ES-I3 (cell line): ENCODE results near the gene ATG4B.

ENCODE experiments used
- H3K36me3 ChIP-seq: 2 replicates; pipeline ENCODE4 v1.6.1; 2013; ENCODE audit warnings: mild to moderate bottlenecking, low read length, control low read depth, moderate library complexity; ENCODE audit not compliant: insufficient read depth
- H3K4me1 ChIP-seq: 2 replicates; pipeline ENCODE4 v1.6.1; 2013; ENCODE audit warnings: mild to moderate bottlenecking, control low read depth, low read length; ENCODE audit not compliant: insufficient read depth
- H3K9ac ChIP-seq: 2 replicates; pipeline ENCODE4 v1.6.1; 2013; ENCODE audit warnings: low read depth, mild to moderate bottlenecking, low read length, moderate library complexity
- H3K9me3 ChIP-seq: 2 replicates; pipeline ENCODE4 v1.6.1; 2013; ENCODE audit warnings: mild to moderate bottlenecking, low read length, moderate library complexity; ENCODE audit not compliant: control insufficient read depth, insufficient read depth

ATG4B gene

GRCh38 chr2:241692448-241692847 is 55.0 kb downstream of the ATG4B start:
- Histone ChIP-seq H3K9ac (no peak overlapping the region), H3K9me3 (no peaks in the 10 kb centered on the region), H3K36me3 (peaks cover 3% of the 10 kb centered on the region; the same call in 1 of the 2 replicates), H3K4me1 (no peaks in the 10 kb centered on the region)

GRCh38 chr2:241695651-241696050 is 58.2 kb downstream of the ATG4B start:
- Histone ChIP-seq H3K4me1 (no peaks in the 10 kb centered on the region), H3K36me3 (peaks cover under 1% of the 10 kb centered on the region; the same call in 1 of the 2 replicates), H3K9ac (no peak overlapping the region), H3K9me3 (no peaks in the 10 kb centered on the region)

GRCh38 chr2:241701149-241701398 is 63.6 kb downstream of the ATG4B start:
- Histone ChIP-seq H3K9ac (peak overlapping the region; percentile 83), H3K9me3 (no peaks in the 10 kb centered on the region), H3K4me1 (no peaks in the 10 kb centered on the region), H3K36me3 (no peaks in the 10 kb centered on the region)

- peak within 1 kb of the TSS; percentile 89 for H3K9ac ChIP-seq
- H3K9me3 ChIP-seq, result no peaks in the 10 kb centered on the region; the same call in 1 of the 2 replicates
- no peaks in the 10 kb centered on the region for H3K36me3 ChIP-seq
- no peaks in the 10 kb centered on the region for H3K4me1 ChIP-seq
Measured at GRCh38 chr2:241701399-241702154, 64.1 kb downstream of the ATG4B start, which contains the start of gene ING5. Gene ING5, plus strand, starts transcription at chr2:241702039. Its CDS starts 27 bp downstream, at chr2:241702066.

- peak overlapping the region; percentile 89 for H3K9ac ChIP-seq
- H3K4me1 ChIP-seq, result no peaks in the 10 kb centered on the region
- no peaks in the 10 kb centered on the region for H3K36me3 ChIP-seq
- H3K9me3 ChIP-seq, result no peaks in the 10 kb centered on the region; the same call in 1 of the 2 replicates
Measured at GRCh38 chr2:241702155-241703031, 64.9 kb downstream of the ATG4B start.

- no peaks in the 10 kb centered on the region for H3K36me3 ChIP-seq
Measured at GRCh38 chr2:241703032-241703604, 65.6 kb downstream of the ATG4B start.

GRCh38 chr2:241706537-241706936 is 69.0 kb downstream of the ATG4B start:
- no peaks in the 10 kb centered on the region for H3K4me1 ChIP-seq
- H3K9me3 ChIP-seq, result no peaks in the 10 kb centered on the region; the same call in 1 of the 2 replicates
- H3K9ac ChIP-seq, result no peak overlapping the region
- peaks cover 10% of the 10 kb centered on the region; the same call in 1 of the 2 replicates for H3K36me3 ChIP-seq

More at GRCh38 chr2:241703032-241703604, 65.6 kb downstream of the ATG4B start:
- Histone ChIP-seq H3K4me1 (no peaks in the 10 kb centered on the region), H3K9ac (peak overlapping the region; percentile 89), H3K9me3 (no peaks in the 10 kb centered on the region; the same call in 1 of the 2 replicates)

- Histone ChIP-seq H3K9me3 (no peaks in the 10 kb centered on the region; the same call in 1 of the 2 replicates), H3K9ac (no peak overlapping the region), H3K36me3 (peaks cover 18% of the 10 kb centered on the region), H3K4me1 (no peaks in the 10 kb centered on the region)
Measured at GRCh38 chr2:241708879-241709278, 71.4 kb downstream of the ATG4B start.

- peaks cover under 1% of the 10 kb centered on the region; the same call in 1 of the 2 replicates for H3K9me3 ChIP-seq
- H3K4me1 ChIP-seq, result no peaks in the 10 kb centered on the region
- H3K36me3 ChIP-seq, result 0 out of 2 replicates have a peak, but pooled peaks cover under 1% of the 10 kb centered on the region
- H3K9ac ChIP-seq, result no peak overlapping the region
Measured at GRCh38 chr2:241719093-241719492, 81.6 kb downstream of the ATG4B start.

- H3K9me3 ChIP-seq, result no peaks in the 10 kb centered on the region
- no peak overlapping the region for H3K9ac ChIP-seq
- H3K36me3 ChIP-seq, result no peaks in the 10 kb centered on the region
- H3K4me1 ChIP-seq, result no peaks in the 10 kb centered on the region
Measured at GRCh38 chr2:241720099-241720498, 82.6 kb downstream of the ATG4B start.

GRCh38 chr2:241720560-241720959 is 83.1 kb downstream of the ATG4B start:
- H3K4me1 ChIP-seq, result no peaks in the 10 kb centered on the region
- H3K36me3 ChIP-seq, result no peaks in the 10 kb centered on the region
- H3K9ac ChIP-seq, result no peak overlapping the region
- no peaks in the 10 kb centered on the region for H3K9me3 ChIP-seq

- Histone ChIP-seq H3K36me3 (no peaks in the 10 kb centered on the region), H3K9ac (no peak overlapping the region), H3K9me3 (no peaks in the 10 kb centered on the region), H3K4me1 (no peaks in the 10 kb centered on the region)
Measured at GRCh38 chr2:241721852-241722251, 84.4 kb downstream of the ATG4B start.

GRCh38 chr2:241722896-241723454 is 85.5 kb downstream of the ATG4B start:
- H3K4me1 ChIP-seq, result no peaks in the 10 kb centered on the region
- no peak overlapping the region for H3K9ac ChIP-seq
- no peaks in the 10 kb centered on the region for H3K36me3 ChIP-seq

More at GRCh38 chr2:241722896-241723454, 85.5 kb downstream of the ATG4B start:
- H3K9me3 ChIP-seq, result no peaks in the 10 kb centered on the region
